Hematopoietic multipotent progenitor cell treated with erythropoietin and hydrocortisone succinate and interleukin-3 and kit ligand, for 17 days (in vitro differentiated cells): Measurements from ENCODE around the gene ZCCHC2.

Source experiments
- DNase-seq: peaks from one replicate; pipeline ENCODE4 v3.0.0-alpha.2; 2015; ENCODE audit warnings: low spot score

Gene ZCCHC2

DNA sequence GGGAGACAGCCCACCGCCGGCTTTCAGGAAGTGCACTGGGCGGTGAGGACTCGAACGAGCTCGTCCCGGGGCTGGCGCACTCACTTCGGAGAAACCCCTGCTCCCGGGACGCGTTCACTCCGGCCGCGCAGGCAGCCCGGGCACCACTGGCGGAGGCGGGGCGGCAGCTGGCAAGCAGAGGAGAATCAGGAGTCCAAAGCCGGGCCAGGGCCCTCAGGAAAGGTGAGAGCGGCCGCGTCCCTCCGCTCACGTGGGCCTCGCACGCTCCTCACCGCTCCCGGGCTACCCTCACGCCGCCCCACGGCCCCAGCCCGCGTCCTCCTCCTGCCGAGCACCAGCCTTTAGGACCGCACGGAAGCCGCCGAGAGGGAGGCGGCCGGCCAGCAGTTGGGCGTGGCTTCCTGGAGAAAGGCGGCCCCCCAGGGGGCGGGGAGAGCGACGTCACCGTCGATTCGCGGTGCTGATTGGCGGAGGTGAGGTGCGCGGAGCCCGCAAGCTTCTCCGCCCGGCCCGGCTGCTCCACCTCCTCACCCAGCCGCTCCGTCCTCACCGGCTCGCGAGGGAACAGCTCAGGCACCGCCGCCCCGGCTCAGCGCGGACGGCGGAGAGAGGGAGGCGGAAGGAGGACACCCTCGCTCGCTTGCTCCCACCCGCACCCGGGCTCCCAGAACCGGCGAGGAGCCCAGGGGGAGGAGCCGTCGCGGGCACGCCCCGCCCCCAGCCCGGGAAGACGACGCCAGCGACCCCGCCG, at the start of gene ZCCHC2:
ZCCHC2 (plus strand) TSS at position 522 of the 751 bp plus-strand sequence. CDS start 400 bp downstream, outside the sequence.
- DNase-seq, result peak; percentile 99

DNA sequence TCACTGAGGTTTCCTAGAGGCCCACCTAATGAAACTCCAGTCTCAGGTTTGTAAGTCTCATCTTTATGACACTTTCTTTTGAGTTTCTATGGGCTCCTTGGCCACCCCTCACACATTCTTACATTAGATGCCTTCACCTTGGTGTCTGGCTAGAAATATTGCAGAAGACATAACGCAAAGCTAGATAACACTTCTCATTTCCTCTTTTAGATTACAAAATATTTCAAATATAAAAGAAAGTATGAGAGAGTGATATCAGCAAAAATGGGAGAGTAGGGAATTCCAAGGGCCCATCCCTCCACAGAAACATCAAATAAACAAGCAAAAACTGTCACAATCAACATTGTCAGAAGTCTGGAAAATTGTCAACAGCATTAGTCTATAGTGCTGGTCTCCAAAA, 43.3 kb upstream of the ZCCHC2 start:
- DNase-seq, result no peak

DNA sequence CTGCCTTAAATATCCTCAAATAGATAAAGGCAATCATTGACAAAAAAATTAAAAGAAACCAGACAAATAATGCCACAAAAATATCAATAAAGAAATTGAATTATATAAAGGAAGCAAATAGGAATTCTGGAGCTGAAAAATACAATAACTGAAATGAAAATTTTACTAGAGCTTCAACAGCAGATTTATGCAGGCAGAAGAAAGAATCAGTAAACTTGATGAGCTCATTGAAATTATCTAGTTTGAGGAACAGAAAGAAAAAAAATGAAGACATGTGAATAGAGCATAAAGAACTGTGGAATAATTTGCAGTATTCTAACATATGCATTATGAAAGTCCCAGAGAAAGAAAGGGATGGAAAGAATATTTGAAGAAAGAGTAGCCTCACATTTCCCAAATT, 41.9 kb upstream of the ZCCHC2 start:
- no peak for DNase-seq

DNA sequence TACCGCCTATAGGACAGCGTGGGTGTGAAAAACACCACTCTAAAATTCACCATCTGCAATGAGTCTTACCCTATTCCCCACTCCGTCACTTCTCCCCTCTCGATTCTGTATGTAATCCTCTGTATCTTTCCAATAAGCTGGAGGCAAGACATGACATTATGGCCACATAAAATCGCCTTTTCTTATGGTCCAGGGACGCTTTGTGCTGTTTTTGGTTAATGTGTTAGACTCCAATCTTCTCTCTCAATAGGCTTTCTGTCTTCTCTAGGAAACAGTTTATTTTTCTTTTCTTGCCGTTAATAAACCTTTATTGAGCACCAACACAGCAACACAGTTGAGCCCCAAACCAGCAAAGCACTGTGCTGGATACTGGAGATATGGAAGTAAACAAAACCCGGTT, 37.9 kb upstream of the ZCCHC2 start:
- DNase-seq, result no peak

DNA sequence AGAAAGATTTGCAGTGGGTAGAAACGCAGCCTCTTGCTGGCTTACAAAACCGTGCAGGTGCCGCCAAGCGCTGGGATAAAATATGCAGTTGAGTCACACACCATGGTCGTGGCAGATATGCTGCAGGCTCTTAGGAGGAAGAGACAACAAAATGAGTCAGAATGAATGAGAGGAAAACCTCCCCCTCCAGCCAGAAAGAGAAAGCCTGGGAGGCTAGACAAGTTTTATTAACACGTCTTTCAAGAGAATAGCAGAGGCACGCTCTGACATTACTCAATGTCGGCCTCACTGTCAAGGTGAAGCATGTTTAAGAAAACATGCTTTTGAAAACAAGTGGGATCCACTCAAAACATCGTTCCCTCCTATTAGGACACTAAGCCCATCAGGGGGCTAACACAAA, 37.1 kb upstream of the ZCCHC2 start:
- DNase-seq, result no peak

DNA sequence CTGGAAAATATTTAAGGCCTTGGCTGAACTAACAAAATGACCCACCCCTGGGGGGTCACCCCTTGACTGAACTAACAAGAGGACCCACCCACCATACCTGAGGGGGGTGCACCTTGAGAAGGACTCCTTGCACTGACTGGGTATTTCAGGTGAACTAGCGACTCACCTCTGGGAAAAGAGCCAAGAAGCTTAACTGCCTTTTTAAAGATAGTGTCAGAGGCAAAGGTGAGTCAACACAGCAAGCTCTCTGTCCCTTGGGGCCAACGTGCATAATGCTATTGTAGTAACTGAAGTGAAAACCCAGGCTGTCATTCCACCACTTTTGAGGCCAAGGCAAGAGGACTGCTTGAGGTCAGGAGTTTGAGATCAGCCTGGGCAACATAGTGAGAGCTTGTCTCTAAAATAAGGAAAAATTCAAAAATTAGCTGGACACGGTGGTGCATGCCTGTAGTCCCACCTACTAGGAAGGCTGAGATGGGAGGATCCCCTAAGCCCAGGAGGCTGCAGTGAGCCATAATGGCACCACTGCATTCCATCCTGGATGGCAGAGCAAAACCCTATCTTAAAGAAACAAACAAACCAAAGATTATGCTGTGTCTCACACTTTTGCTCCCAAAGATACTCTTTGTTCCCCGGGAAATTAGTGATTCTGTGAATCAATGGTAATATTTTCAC, 36.4 kb upstream of the ZCCHC2 start:
- no peak for DNase-seq

DNA sequence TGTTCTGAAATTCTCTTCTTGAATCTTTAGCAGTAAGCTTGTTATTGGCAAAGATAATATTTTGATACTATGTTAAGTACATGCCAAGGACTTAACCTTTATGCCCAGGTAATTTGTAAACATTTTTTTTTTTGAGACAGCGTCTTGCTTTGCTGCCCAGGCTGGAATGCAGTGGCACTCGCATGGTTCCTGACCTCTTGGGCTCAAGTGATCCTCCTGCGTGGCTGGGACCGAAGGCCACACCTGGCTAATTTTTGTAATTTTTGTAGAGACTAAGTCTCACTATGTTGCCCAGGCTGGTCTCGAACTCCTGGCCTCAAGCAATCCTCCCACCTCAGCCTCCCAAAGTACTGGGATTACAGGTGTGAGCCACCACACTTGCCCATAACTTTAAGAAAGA, 35.7 kb upstream of the ZCCHC2 start:
- DNase-seq, result no peak

DNA sequence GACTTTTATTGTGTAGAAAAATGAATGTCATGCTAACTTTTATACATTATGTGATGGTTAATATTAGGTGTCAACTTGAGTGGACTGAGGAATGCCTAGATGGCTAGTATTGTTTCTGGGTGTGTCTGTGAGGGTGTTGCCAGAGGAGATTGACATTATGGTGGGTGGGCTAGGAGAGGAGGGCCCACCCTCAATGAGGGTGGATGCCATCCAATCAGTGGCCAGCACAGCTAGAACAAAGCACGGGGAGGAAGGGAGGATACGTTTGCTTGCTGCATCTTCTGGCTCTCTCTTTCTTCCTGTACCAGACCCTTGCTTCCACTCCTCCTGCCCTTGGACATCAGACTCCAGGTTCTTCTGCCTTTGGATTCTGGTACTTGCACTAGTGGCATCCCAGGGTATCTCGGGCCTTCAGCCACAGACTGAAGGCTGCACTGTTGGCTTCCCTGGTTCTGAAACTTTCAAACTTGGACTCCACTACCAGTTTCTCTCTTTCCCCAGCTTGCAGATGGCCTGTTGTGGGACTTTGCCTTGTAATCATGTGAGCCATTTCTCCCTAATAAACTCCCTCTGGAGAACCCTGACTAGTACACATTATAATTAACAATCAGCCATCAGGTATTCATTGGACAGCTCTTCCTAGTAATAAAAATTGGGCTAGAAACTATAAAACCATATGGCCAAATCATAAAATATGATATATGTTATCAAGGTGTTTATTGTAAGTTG, 31.7 kb upstream of the ZCCHC2 start:
- no peak for DNase-seq

DNA sequence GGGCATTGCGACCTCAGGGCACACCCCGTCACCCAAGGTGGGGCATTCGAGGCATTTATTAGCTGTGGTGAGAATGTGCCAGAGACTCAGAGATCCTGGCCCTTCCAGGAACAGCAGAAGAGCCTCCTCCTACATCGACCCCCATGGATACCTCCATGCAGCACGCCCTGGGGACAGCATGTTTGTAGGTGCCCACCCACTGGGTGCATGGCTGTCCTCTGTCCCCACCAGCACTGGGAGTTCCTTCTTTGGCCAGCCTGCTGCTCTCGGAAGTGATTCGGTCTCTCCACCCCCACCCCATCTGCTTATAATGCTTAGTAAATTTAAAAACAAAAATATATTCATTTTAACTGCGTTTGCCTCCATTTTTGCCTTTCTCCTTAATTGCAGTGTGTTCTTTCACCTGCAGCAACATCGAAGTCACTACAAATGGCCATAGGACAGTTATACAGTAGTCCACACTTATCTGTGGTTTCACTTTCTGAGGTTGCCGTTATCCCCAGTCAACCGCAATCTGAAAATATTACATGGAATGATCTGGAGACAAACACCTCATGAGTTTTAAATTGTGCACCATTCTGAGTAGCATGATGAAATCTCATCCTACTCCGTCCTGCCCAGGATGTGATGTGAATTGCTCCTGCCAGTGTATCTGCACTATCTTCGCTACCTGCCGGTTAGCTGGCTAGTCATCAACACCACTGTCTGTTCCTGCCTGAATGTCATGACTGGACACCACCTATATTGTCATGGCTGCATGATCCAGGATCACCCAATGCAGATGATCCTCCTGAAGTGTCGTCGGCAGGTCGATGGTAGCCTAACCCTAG, 29.6 kb upstream of the ZCCHC2 start:
- DNase-seq, result no peak

DNA sequence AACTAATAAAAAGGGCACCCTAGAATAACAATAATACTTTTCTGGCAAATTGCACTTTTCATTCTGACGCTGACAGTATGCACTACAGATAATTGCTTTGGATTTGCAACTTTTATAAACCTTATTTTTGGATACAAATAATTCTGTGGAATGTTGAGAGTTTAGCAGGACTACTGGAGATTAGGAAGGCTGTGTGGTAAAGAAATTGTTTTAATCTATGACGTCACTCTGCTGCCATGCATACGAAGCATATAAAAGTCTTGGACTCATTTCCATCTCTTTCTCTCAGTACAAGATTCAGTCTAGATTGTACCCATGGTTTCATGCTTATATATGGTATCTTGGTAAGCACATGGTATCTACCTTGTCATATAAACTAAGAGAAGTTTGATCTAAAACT, 28.1 kb upstream of the ZCCHC2 start:
- no peak for DNase-seq

DNA sequence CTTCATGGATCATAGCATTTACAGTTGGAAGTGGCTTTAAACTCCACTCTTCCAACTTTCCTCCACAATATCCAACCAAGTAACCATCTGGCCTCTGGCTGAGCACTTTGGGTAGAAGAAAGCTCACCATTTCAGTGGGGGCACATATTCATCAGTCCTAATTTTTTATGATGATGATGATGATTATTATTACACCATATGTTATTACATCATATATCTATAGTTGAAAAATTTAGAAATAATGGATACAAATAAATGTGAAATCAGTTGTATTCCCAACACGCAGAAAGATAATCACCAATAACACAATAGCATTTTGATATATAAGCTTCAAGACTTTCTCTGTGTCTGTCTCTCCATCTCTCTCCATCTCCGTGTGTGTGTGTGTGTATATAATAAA, 26.6 kb upstream of the ZCCHC2 start:
- no peak for DNase-seq

DNA sequence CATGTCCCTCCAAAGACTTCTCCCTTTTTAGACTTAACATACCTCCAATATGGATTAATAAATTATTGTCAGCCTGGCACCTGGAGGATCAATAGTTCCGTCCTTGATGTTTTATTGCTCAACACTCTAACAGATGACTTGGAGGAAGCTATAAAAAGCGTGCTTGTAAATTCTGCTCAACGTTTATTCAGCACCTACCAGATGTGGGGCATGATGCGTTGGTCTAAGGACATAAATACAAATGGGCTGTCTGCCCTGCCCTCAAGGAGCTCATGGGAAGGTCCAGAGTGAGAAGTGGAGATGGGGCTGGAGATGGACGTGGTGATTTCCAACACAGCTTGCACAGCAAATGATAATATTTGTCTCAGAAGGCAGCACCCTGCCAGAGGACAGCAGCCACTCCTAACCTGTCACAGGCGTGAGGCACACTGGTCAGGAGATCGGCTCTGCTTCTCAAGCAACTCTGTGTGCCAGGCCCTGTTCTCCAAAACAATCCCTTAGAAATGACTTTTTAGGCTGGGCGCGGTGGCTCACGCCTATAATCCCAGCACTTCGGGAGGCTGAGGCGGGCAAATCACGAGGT, 25.5 kb upstream of the ZCCHC2 start:
- no peak for DNase-seq

DNA sequence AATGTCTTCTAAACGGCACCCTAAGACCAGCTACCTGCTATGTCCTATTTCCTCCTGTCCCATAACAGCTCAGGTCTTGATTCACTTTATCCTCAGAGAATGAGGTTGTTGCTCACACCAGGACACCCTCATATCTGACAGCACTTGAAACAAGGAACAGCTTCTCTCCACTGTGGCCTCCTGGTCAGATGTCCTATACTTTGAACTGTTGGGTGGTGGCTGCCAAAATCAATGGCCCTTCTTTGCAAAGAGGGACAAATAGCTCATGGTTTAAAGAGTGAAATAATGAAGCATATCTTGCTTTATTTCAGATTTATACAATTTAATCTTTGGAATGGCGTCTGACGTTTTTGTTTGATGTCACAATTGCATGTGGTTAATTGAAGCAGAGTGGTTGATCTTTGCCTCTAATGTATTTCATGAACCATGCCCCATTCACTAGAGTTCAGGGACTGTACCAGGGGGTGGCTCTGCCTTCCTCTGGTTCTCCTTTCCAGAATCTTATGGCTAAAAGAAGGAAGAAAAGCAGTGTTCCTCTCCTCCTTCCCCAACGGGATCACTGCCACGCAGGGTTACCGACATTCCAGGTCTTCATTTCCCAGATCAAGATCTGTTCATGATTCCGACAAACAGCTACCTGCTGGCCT, 24.1 kb upstream of the ZCCHC2 start:
- DNase-seq, result no peak

DNA sequence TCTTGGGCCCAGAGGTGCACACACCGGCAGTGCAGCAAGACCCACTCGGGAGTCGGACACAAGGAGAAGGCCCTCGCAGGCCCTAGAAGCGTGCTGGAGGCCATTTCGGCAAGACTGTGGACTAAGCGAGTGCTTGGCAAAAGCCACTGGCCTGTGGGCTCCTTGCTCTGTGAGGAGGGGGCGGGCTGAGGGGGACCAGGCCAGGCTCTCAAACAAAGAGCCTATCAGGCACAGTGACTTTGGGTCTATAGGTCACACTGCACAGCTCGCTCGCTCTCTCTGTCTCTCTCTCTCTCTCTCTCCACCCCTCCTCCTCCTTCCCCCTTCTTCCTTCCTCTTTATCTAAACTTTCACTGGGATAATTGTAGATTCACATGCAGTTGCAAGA, 23.6 kb upstream of the ZCCHC2 start:
- no peak for DNase-seq

DNA sequence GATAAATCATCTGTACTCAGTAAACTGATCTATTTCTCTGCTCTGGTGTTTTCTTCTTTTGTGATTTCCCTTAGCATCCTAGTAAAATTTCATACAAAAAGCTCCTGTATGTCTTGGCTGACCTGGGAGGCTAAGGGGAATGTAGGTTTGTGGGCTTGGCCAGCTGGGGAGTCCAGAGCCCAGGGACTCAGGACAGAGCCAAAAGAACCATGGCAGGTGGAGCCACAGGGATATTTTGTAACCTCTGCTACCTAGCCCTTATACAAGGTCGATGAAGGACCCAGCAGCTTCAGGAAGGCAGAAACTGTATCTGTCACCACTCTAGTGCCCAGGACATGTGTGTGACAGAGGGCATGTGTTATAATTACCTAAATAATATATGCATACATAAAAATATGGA, 22.7 kb upstream of the ZCCHC2 start:
- no peak for DNase-seq

DNA sequence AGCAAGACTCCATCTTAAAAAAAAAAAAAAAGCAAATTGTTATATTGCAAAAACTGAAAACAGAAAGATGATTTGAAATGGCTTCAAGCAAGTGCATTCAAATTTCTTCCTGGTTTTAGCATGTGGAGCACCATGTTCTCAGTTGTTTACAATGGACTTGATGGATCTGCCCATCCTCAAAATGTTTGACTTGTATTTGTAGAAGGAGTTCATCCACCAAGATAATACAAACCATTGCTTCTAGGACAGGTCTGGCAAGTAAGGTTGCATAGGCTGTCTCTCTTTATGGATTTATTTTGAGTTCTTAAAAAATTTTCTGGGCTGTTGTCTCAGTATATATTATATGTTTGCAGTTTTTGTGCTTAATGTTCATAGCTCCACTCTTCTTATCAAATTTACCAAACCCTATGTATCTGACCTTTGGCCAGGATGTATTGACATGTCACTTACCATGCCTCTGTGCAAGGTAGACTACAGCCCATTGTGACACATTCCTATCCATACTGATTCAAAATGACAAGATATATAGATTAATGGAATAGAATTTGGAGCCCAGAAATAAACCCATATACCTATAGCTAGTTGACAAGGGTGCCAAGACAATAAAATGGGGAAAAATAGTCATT, 21.7 kb upstream of the ZCCHC2 start:
- no peak for DNase-seq

DNA sequence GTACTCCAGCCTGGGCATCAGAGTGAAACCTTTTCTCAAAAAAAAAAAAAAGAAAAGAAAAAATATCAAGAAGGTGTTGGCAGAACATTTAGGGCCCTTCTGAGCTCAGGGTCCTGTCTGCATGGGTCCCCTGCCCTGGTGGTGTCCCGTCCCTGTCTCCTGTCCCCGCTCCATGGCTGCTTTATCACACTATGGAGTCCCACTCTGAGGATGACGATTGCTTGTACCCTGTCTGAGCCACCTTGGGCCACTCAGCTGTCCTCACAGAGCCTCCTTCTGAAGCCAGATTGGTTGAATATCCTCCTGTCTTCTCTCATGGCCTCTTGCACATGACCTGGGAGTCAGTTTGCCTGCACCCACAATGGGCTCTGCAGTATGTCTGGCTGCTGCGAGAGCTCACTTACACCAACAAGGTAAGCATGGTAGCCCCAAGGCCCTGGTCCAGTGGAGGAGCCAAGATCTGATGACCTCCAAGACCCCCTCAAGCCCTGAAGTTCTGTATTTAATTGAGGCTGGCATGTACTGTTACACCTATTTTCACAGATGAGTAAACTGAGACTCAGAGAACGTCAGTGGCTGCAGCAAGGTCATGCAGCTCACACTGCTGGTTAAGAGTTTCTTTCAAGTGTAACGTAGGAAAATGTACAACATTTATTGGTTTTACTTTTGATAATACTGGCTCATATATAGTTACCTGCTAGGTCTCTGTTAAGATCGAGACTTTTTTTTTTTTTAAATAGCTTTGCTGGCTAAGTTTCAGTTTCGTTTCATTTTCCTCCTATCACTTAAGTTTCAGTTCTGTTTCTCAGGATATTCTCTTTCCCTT, 16.9 kb upstream of the ZCCHC2 start:
- peak; percentile 56 for DNase-seq

DNA sequence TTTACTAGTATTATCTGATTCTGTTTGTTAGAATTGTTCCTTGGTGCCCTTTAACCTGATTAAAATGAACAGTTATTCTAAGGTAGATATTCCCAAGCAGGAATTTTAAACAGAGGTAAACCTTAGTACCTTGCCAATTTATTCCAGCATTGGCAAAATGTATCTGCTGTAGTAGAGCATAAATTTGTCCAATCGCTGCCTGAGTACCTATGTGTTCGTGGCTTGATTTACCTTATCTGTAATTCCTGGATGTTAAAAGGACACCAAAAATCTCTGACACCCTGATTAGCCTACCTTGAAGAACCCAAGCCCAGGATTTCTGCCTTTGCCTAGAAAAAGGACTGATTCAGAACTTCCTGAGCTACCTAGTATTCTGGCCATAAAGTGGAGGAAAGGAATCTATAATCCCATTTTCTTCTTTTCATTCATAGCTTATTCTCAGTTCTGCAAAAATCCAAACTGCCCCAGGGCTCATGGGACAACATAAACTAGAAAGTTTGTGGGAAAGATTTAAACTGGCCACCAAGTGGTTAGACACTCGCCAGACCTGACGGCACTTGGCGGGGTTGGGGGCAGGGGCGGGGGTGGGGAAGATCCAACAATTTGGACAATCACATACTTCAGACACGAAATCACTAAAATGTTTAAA, 16.2 kb upstream of the ZCCHC2 start:
- DNase-seq, result no peak

DNA sequence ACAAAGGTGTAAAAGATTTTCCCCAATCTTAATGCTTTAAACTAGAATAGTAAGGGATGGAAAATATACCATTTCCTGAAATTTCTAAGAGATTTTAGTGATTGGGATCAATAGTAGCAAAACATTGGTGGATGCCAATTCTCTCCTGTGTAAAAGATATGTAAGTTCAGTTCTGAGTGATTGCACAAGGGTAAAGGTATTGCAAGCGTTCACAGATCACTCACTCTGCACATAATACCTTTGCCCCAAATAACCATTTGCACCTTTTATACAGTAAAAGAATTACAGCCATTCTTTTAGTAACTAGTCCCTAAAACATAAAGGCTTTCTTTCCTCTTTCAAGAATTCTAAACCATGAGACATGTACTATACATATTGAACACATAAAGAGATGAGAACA, 13.0 kb upstream of the ZCCHC2 start:
- DNase-seq, result no peak

DNA sequence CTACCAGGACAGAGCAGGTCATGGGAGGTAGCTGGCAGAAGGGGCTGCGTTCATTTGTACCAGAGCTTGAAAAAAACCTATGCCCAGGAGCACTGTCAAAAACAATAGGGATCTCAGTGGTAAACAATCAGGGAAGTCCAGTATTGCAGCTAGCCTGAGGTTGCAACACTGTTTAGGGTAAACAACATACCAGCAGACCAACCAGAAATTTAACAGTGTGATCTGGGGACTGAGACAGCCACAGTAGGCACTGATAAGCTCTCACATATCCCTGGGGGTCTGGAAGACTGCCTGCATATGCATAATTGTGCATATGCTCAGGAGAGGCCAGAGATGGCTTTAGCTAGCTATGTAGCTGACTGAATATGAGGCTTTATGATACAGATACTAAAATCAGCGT, 12.0 kb upstream of the ZCCHC2 start:
- no peak for DNase-seq
